ENCODE data around the gene CAMK1D.

Gene CAMK1D

GRCh38 chr10:12783293-12783692, 433.9 kb downstream of the CAMK1D start:
- Histone ChIP-seq H3K79me2 (ENCODE audit: insufficient read depth, low read depth) (no peaks in the 10 kb centered on the region), H2AFZ (ENCODE audit: low read depth) (no peak overlapping the region), H3K4me2 (no peak overlapping the region), H3K4me3 (IDR thresholded peaks at IDR 0.05; ENCODE audit: insufficient read depth, low read depth, low read length) (no peak overlapping the region), H3K4me1 (ENCODE audit: low read depth, poor library complexity, severe bottlenecking) (no peaks in the 10 kb centered on the region), H3K9ac (no peak overlapping the region), H3K36me3 (ENCODE audit: insufficient read depth) (no peaks in the 10 kb centered on the region), H4K20me1 (ENCODE audit: insufficient read depth) (no peaks in the 10 kb centered on the region), H3K27me3 (ENCODE audit: insufficient read depth, low read depth) (no peaks in the 10 kb centered on the region), H3K27ac (no peak overlapping the region)
- no peak for TF ChIP-seq CTCF (conservative IDR thresholded peaks at IDR 0.05; ENCODE audit: low read depth, low read length)

GRCh38 chr10:12784646-12785045, 435.3 kb downstream of the CAMK1D start:
- Histone ChIP-seq H3K27me3 (ENCODE audit: insufficient read depth, low read depth) (no peaks in the 10 kb centered on the region), H3K4me2 (no peak overlapping the region), H4K20me1 (ENCODE audit: insufficient read depth) (no peaks in the 10 kb centered on the region), H3K4me3 (IDR thresholded peaks at IDR 0.05; ENCODE audit: insufficient read depth, low read depth, low read length) (no peak overlapping the region), H3K27ac (no peak overlapping the region), H3K79me2 (ENCODE audit: insufficient read depth, low read depth) (no peaks in the 10 kb centered on the region), H3K9ac (no peak overlapping the region), H3K4me1 (ENCODE audit: low read depth, poor library complexity, severe bottlenecking) (no peaks in the 10 kb centered on the region), H2AFZ (ENCODE audit: low read depth) (no peak overlapping the region), H3K36me3 (ENCODE audit: insufficient read depth) (no peaks in the 10 kb centered on the region)
- no peak for TF ChIP-seq CTCF (conservative IDR thresholded peaks at IDR 0.05; ENCODE audit: low read depth, low read length)

GRCh38 chr10:12785415-12785831, 436.1 kb downstream of the CAMK1D start:
- TF ChIP-seq CTCF (conservative IDR thresholded peaks at IDR 0.05; ENCODE audit: low read depth, low read length), result no peak
- no peak overlapping the region for H2AFZ ChIP-seq (ENCODE audit: low read depth)
- no peaks in the 10 kb centered on the region for H3K36me3 ChIP-seq (ENCODE audit: insufficient read depth)
- no peaks in the 10 kb centered on the region for H4K20me1 ChIP-seq (ENCODE audit: insufficient read depth)
- H3K4me1 ChIP-seq (ENCODE audit: low read depth, poor library complexity, severe bottlenecking), result no peaks in the 10 kb centered on the region
- no peak overlapping the region for H3K27ac ChIP-seq
- no peak overlapping the region for H3K4me2 ChIP-seq
- no peaks in the 10 kb centered on the region for H3K79me2 ChIP-seq (ENCODE audit: insufficient read depth, low read depth)
- H3K9ac ChIP-seq, result no peak overlapping the region
- H3K4me3 ChIP-seq (IDR thresholded peaks at IDR 0.05; ENCODE audit: insufficient read depth, low read depth, low read length), result no peak overlapping the region
- H3K27me3 ChIP-seq (ENCODE audit: insufficient read depth, low read depth), result no peaks in the 10 kb centered on the region

- no peak overlapping the region for H3K27ac ChIP-seq
- H3K4me2 ChIP-seq, result no peak overlapping the region
- H3K4me1 ChIP-seq (ENCODE audit: low read depth, poor library complexity, severe bottlenecking), result no peaks in the 10 kb centered on the region
- no peaks in the 10 kb centered on the region for H4K20me1 ChIP-seq (ENCODE audit: insufficient read depth)
- no peak overlapping the region for H3K4me3 ChIP-seq (IDR thresholded peaks at IDR 0.05; ENCODE audit: insufficient read depth, low read depth, low read length)
- H3K79me2 ChIP-seq (ENCODE audit: insufficient read depth, low read depth), result no peaks in the 10 kb centered on the region
- TF ChIP-seq CTCF (conservative IDR thresholded peaks at IDR 0.05; ENCODE audit: low read depth, low read length), result no peak
- no peak overlapping the region for H3K9ac ChIP-seq
- no peak overlapping the region for H2AFZ ChIP-seq (ENCODE audit: low read depth)
- H3K27me3 ChIP-seq (ENCODE audit: insufficient read depth, low read depth), result no peaks in the 10 kb centered on the region
- H3K36me3 ChIP-seq (ENCODE audit: insufficient read depth), result no peaks in the 10 kb centered on the region
These were observed 437.9 kb downstream of the CAMK1D start for GRCh38 chr10:12787297-12787696.
